Activated CD8-positive, alpha-beta memory T cell treated with anti-CD3 and anti-CD28 coated beads, Interleukin-2, amount 10 ng/mL, durations not matched to agents 7 days and 5 days (primary cell): ENCODE results near the gene SLC25A31. TPM values are rescaled to one million over a fixed set of nuclear protein-coding genes. Genes with fewer than 3 reads are reported as not detected.

Experiments
- ATAC-seq: fragments of 150-1000 bp; cut with Tn5 transposase; one replicate; pipeline ENCODE4 v1.10.0; 2021; ENCODE audit warnings: moderate library complexity
- CTCF ChIA-PET: fragments of 350-600 bp; sonication (Branson Sonifier 250); formaldehyde crosslinking; loops from one replicate; lab custom pipeline; 2021; ENCODE audit warnings: antibody characterized with exemption; lab: Charles Lee
- DNase-seq: peaks from one replicate; pipeline ENCODE4 v3.0.0-alpha.2; 2020
- H3K27ac Mint-ChIP-seq: one replicate; pipeline ENCODE4 v1.8.0; 2021; ENCODE audit warnings: mild to moderate bottlenecking, mixed read lengths
- H3K27me3 Mint-ChIP-seq: one replicate; pipeline ENCODE4 v1.8.0; 2021; ENCODE audit warnings: mixed read lengths
- H3K36me3 Mint-ChIP-seq: one replicate; pipeline ENCODE4 v1.8.0; 2021; ENCODE audit warnings: mild to moderate bottlenecking, mixed read lengths
- H3K4me1 Mint-ChIP-seq: one replicate; pipeline ENCODE4 v1.8.0; 2021; ENCODE audit warnings: mixed read lengths
- H3K4me3 Mint-ChIP-seq: one replicate; pipeline ENCODE4 v1.8.0; 2021; ENCODE audit warnings: mild to moderate bottlenecking, moderate library complexity, mixed read lengths
- H3K9me3 Mint-ChIP-seq: one replicate; pipeline ENCODE4 v1.8.0; 2022; ENCODE audit warnings: low read depth, mixed read lengths
- total RNA-seq, 2 experiments: library from RNA; stranded (reverse); gene quantifications; one replicate each; pipeline ENCODE4 v1.2.3, GENCODE V29; 2021

The SLC25A31 gene
- not detected for total RNA-seq

DNA sequence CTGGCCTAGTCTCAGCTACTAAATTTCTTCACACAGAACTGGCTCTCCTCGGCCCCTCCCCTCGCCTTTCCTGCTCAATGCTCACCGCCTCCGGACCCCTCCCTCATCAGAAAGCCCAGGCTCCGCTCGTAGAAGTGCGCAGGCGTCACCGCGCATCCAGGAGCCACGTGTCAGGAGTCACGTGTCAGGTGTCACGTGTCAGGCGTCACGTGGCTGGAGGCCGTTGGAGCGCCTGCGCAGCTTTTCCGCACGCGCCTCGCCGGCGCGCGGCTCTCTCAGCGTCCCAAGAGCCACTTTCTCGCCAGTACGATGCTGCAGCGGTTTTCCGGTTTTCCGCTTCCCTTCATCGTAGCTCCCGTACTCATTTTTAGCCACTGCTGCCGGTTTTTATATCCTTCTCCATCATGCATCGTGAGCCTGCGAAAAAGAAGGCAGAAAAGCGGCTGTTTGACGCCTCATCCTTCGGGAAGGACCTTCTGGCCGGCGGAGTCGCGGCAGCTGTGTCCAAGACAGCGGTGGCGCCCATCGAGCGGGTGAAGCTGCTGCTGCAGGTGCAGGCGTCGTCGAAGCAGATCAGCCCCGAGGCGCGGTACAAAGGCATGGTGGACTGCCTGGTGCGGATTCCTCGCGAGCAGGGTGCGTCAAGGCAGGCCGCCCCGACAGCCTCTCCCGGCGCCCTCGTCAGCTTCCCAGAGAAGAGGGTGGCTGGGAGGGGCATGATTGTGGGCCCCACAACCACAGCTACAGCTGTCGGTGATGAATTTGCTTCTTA is at the start of gene SLC25A31:
TSS of gene SLC25A31 (plus strand) at position 259 of the 772 bp plus-strand sequence. CDS start at position 405, 146 bp downstream.
- CTCF ChIA-PET = no interaction called here
- H3K27me3 Mint-ChIP-seq = no peaks in the 10 kb centered on the region

DNA sequence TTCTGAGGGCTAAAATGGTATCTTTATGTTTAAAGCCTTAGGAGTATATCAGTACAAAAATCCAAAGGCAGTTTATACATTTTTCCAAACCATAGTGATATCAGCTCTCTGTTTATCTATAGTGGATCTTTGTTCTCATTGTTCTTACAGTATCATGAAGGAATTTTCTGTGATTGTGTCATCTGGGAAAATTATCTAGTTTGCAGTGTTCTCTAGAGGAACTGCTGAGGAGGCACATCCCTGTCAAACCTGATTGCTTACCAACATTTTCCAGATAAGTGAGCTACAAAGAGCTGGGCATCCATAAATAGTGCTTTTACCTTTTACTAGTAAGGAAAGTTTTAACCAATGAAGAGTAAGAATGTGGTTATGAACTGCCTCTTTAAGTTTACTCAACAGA is 44.9 kb upstream of the SLC25A31 start:
- no peak for ATAC-seq
- peaks cover 2% of the 10 kb centered on the region for H3K27me3 Mint-ChIP-seq
- H3K27ac Mint-ChIP-seq = no peak overlapping the region
- no peaks in the 10 kb centered on the region for H3K36me3 Mint-ChIP-seq
- H3K9me3 Mint-ChIP-seq = no peaks in the 10 kb centered on the region
- CTCF ChIA-PET = no interaction called here
- DNase-seq = no peak
- no peaks in the 10 kb centered on the region for H3K4me1 Mint-ChIP-seq
- H3K4me3 Mint-ChIP-seq = no peak overlapping the region

More for the DNA sequence above, at the start of gene SLC25A31:
- DNase-seq (no peak), ATAC-seq (no peak)
- Mint-ChIP-seq H3K4me3 (no peak within 1 kb of the TSS), H3K36me3 (no peaks in the 10 kb centered on the region), H3K9me3 (no peaks in the 10 kb centered on the region), H3K4me1 (no peaks in the 10 kb centered on the region), H3K27ac (no peak within 1 kb of the TSS)

GRCh38 chr4:127686658-127687057 is 43.5 kb upstream of the SLC25A31 start:
- H3K4me1 Mint-ChIP-seq = no peaks in the 10 kb centered on the region
- no peak for DNase-seq
- no peak for ATAC-seq
- H3K4me3 Mint-ChIP-seq = no peak overlapping the region
- H3K27ac Mint-ChIP-seq = no peak overlapping the region
- CTCF ChIA-PET = no interaction called here
- H3K36me3 Mint-ChIP-seq = no peaks in the 10 kb centered on the region
- no peaks in the 10 kb centered on the region for H3K9me3 Mint-ChIP-seq
- H3K27me3 Mint-ChIP-seq = peaks cover 2% of the 10 kb centered on the region

DNA sequence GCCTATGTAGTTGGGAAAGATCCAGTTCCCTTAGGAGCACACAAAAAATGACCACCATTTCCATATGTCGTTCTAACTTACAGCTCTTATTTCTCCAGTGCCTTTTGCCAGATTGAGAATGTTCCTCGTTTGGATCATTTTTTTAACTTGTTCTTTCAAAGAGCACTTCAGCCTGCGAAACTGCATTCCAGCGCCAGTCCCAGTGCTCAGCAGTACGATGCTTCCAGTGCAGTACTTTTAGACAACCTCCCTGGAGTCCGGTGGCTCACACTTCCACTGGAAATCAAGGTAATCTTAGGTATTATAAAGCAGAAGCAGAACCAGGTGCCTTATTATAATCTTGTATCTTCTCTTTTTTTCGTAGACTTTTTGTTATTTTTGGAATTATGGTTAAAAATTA is 42.6 kb upstream of the SLC25A31 start:
- Mint-ChIP-seq H3K4me1 (no peaks in the 10 kb centered on the region), H3K4me3 (no peak overlapping the region), H3K27ac (no peak overlapping the region), H3K27me3 (peaks cover 2% of the 10 kb centered on the region), H3K36me3 (no peaks in the 10 kb centered on the region), H3K9me3 (no peaks in the 10 kb centered on the region)
- ATAC-seq = no peak
- CTCF ChIA-PET = no interaction called here
- DNase-seq = no peak

DNA sequence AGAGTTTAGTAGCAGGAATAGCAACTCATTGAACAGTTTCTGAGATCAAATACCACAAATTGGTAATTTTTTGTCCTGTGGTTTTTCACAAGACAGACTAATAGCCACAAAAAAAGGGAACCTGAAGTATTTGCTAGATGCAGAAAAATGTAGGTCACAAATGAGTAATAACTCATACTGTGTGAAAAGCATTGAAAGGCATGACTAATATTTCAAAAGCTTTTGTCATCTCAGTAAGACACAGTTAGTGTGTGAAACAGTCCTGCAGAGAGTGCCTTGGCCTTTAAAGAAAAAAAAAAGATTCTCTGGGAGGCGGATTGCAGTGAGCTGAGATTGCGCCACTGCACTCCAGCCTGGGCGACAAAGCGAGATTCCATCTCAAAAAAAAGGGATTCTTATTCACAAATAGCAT is 31.4 kb upstream of the SLC25A31 start:
- Mint-ChIP-seq H3K9me3 (peaks cover 3% of the 10 kb centered on the region), H3K27ac (no peak overlapping the region), H3K4me3 (no peak overlapping the region), H3K4me1 (no peaks in the 10 kb centered on the region), H3K27me3 (peaks cover 9% of the 10 kb centered on the region), H3K36me3 (no peaks in the 10 kb centered on the region)
- CTCF ChIA-PET = no interaction called here
- ATAC-seq (no peak), DNase-seq (no peak)

DNA sequence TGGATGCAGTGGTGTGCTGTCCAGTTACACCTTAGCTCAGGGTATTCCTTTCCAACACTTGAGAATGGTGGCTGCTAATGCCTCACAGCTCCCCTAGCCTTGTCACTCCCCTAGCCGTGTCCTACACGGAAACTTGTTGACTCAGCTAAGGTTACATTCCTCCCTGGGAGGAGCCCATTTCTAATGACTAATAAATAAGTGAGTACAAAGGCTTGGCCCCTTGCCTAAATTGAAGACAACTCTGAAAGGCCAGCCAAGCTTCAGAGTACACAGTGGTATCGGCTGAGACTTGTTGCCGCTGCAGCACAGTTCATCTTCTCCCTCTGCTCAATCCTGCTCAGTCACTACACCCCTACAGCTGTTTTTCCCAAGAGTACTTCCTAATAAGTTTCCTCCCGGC is 21.2 kb upstream of the SLC25A31 start:
- no peak overlapping the region for H3K27ac Mint-ChIP-seq
- no peaks in the 10 kb centered on the region for H3K9me3 Mint-ChIP-seq
- H3K36me3 Mint-ChIP-seq = no peaks in the 10 kb centered on the region
- no peaks in the 10 kb centered on the region for H3K4me1 Mint-ChIP-seq
- H3K4me3 Mint-ChIP-seq = no peak overlapping the region
- CTCF ChIA-PET = no interaction called here
- no peak for ATAC-seq
- no peaks in the 10 kb centered on the region for H3K27me3 Mint-ChIP-seq
- DNase-seq = no peak

GRCh38 chr4:127709456-127709855 is 20.7 kb upstream of the SLC25A31 start:
- Mint-ChIP-seq H3K4me1 (no peaks in the 10 kb centered on the region), H3K9me3 (no peaks in the 10 kb centered on the region)
- no peak for DNase-seq

GRCh38 chr4:127731406-127731805 is 1.2 kb downstream of the SLC25A31 start:
- no peaks in the 10 kb centered on the region for H3K4me1 Mint-ChIP-seq
- CTCF ChIA-PET = interaction anchor here (1.6 kb wide), 2 partner anchors 11 to 126 kb away, joined by 3 to 4 read pairs; no protein-coding TSS in a partner anchor
- no peaks in the 10 kb centered on the region for H3K9me3 Mint-ChIP-seq
- ATAC-seq (no peak), DNase-seq (no peak)
- no peak overlapping the region for H3K27ac Mint-ChIP-seq
- peaks cover 1% of the 10 kb centered on the region for H3K27me3 Mint-ChIP-seq
- no peak overlapping the region for H3K4me3 Mint-ChIP-seq
- no peaks in the 10 kb centered on the region for H3K36me3 Mint-ChIP-seq

More at GRCh38 chr4:127709456-127709855, 20.7 kb upstream of the SLC25A31 start:
- H3K27me3 Mint-ChIP-seq = no peaks in the 10 kb centered on the region
- no peaks in the 10 kb centered on the region for H3K36me3 Mint-ChIP-seq
- no peak overlapping the region for H3K4me3 Mint-ChIP-seq
- H3K27ac Mint-ChIP-seq = no peak overlapping the region
- ATAC-seq = no peak
- CTCF ChIA-PET = no interaction called here

DNA sequence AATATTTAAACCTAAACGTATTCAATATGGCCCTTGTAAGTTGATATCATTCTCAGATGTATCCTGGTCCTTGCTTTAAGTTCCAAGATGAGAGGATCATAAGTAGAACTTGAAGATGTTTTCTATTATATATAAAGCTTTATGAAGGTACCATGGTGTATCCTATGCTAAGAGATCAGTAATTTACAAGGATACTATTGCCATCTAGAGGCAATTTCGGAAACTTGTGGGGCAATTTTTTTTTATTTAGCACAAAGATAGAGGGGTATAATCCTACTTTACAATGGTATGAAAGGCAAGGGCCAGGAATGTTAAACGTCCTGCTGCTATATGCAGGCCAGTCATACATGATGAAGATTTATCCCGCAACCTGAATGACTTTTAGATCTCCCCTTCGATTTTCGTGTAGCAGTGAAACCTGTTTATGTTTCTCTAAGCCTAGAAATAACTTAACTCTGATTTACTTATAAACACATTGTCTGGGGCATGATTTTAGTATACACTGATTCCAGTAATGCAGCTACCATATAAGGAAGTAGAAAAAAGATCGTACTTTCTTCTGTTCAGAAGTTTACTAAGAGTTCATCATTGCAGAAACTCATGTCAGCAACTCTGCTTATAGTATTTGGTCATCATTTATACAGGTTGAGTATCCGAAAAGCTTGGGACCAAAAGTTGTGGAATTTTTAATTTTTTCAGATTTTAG is 2.6 kb downstream of the SLC25A31 start:
- DNase-seq = no peak
- Mint-ChIP-seq H3K4me1 (no peaks in the 10 kb centered on the region), H3K9me3 (no peaks in the 10 kb centered on the region), H3K27ac (no peak overlapping the region), H3K27me3 (peaks cover 7% of the 10 kb centered on the region), H3K36me3 (no peaks in the 10 kb centered on the region), H3K4me3 (no peak overlapping the region)
- peak; percentile 49 for ATAC-seq
- CTCF ChIA-PET = interaction anchor here (0.7 to 1.6 kb wide), 7 partner anchors 10 to 130 kb away, joined by 3 to 5 read pairs (median 3); no protein-coding TSS in a partner anchor

DNA sequence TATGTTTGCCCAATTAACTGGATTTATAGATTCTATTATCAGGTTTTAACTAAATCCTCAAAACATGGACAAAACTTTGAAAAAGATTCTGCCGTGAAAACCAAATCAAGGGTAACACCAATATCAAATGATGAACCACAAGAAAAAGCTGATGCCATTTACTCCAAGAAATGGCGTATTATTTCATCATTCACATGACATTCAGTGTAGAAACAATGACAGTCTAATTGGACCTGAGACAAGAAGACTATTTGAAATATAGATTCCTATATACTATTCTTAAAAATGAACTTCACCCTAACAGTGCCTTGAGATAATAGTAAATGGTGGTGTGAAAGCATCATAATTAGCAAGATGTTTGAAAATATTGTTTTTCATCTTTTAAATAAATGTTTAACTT is 4.8 kb downstream of the SLC25A31 start:
- no peaks in the 10 kb centered on the region for H3K36me3 Mint-ChIP-seq
- ATAC-seq (no peak), DNase-seq (no peak)
- CTCF ChIA-PET = no interaction called here
- no peaks in the 10 kb centered on the region for H3K9me3 Mint-ChIP-seq
- peaks cover 10% of the 10 kb centered on the region for H3K27me3 Mint-ChIP-seq
- no peaks in the 10 kb centered on the region for H3K4me1 Mint-ChIP-seq
- no peak overlapping the region for H3K27ac Mint-ChIP-seq
- H3K4me3 Mint-ChIP-seq = no peak overlapping the region

DNA sequence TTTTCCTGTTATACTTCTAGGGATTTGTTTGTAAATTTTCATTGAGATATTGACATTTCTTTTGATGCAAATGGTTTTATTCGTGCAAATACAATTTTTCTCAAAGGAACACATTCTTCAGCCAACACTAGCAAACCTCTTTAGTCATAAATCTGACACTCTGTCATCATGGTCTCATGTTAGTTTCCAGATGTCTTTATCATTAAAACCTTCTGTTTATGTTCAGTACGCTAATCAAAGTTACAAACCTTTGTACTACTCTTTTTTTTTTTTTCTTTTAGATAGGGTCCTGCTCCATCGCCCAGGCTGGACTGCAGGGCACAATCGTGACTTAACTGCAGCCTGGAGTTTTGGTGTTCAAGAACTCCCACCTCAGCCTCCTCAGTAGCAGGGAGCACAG is 7.1 kb downstream of the SLC25A31 start:
- no peak for DNase-seq
- Mint-ChIP-seq H3K36me3 (no peaks in the 10 kb centered on the region), H3K27me3 (peaks cover 11% of the 10 kb centered on the region), H3K4me3 (no peak overlapping the region), H3K27ac (no peak overlapping the region), H3K4me1 (no peaks in the 10 kb centered on the region), H3K9me3 (no peaks in the 10 kb centered on the region)
- CTCF ChIA-PET = no interaction called here
- ATAC-seq = no peak

DNA sequence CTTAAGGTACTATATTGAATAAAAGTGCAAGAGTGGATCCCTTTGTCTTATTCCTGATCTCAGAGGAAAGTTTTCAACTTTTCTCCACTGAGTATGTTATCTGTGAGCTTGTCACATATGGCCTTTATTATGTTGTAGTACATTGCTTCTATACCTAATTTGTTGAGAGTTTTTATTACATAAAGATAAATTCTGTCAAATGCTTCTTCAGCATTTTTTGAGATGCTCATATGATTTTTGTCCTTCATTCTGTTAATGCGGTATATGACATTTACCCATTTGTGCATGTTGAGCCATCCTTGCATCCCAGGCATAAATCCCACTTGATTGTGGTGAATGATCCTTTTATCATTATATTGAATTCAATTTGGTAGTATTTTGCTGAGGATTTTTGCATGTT is 11.0 kb downstream of the SLC25A31 start:
- no peak for DNase-seq
- no peak overlapping the region for H3K27ac Mint-ChIP-seq
- no peaks in the 10 kb centered on the region for H3K36me3 Mint-ChIP-seq
- H3K4me1 Mint-ChIP-seq = no peaks in the 10 kb centered on the region
- CTCF ChIA-PET = no interaction called here
- peaks cover 21% of the 10 kb centered on the region for H3K27me3 Mint-ChIP-seq
- H3K4me3 Mint-ChIP-seq = no peak overlapping the region
- no peak for ATAC-seq
- H3K9me3 Mint-ChIP-seq = no peaks in the 10 kb centered on the region

GRCh38 chr4:127747883-127748282 is 17.7 kb downstream of the SLC25A31 start:
- Mint-ChIP-seq H3K4me1 (no peaks in the 10 kb centered on the region), H3K9me3 (no peaks in the 10 kb centered on the region)
- CTCF ChIA-PET = no interaction called here

DNA sequence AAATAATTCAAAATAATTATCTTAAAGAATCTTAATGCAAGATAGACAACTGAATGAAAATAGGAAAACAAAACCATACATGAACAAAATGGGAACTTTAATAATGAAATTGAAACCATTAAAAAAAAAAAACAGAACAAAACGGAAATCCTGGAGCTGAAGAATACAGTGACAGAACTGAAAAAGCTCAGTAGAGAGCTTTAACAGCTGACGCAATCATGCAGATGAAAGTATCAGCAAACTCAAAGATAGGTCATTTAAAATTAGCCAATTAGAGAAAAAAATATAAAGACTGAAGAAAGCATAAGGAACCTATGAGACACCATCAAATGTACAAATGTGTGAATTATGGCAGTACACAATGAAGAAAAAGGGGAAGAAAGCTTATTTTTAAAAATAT is 18.8 kb downstream of the SLC25A31 start:
- no peak overlapping the region for H3K4me3 Mint-ChIP-seq
- H3K27ac Mint-ChIP-seq = no peak overlapping the region
- DNase-seq (no peak), ATAC-seq (no peak)
- H3K27me3 Mint-ChIP-seq = peaks cover 10% of the 10 kb centered on the region
- CTCF ChIA-PET = interaction anchor here (0.6 kb wide), 1 partner anchor 1183 kb away, joined by 4 read pairs; no protein-coding TSS in a partner anchor
- H3K9me3 Mint-ChIP-seq = no peaks in the 10 kb centered on the region
- H3K36me3 Mint-ChIP-seq = no peaks in the 10 kb centered on the region
- H3K4me1 Mint-ChIP-seq = no peaks in the 10 kb centered on the region

More at GRCh38 chr4:127747883-127748282, 17.7 kb downstream of the SLC25A31 start:
- Mint-ChIP-seq H3K36me3 (no peaks in the 10 kb centered on the region), H3K27ac (no peak overlapping the region), H3K27me3 (peaks cover 6% of the 10 kb centered on the region), H3K4me3 (no peak overlapping the region)
- DNase-seq (no peak), ATAC-seq (no peak)
